Omental fat pad (tissue), 4 donors: ENCODE results near the gene DCAF7. TPM values are rescaled to one million over a fixed set of nuclear protein-coding genes. Genes with fewer than 3 reads are reported as not detected.

Source experiments
- ATAC-seq: fragments of 150-250 bp; one replicate; pipeline ENCODE4 v1.9.1; 2016; ENCODE audit warnings: mild to moderate bottlenecking, moderate library complexity; ENCODE audit not compliant: low FRiP score
- DNase-seq: peaks from one replicate; pipeline ENCODE4 v3.0.0-alpha.2; 2019; ENCODE audit warnings: low spot score
- CTCF ChIP-seq, 3 donors: fragments of 450-650 bp; IDR thresholded peaks; one replicate each; pipeline ENCODE4 v1.5.1; 2016 to 2017; ENCODE audit warnings: antibody characterized with exemption in 3 of 3, mild to moderate bottlenecking in 3 of 3, moderate library complexity in 2 of 3
- total RNA-seq, 4 donors: library from RNA; depleted of rRNA; stranded (reverse); fragments of >200 nt; gene quantifications; one replicate each; pipeline ENCODE4 v1.1.0, GENCODE V29; 2016

Gene DCAF7
- total RNA-seq, 4 donors from 2014 or later, result 18.8 to 29.3 (median 27.3) TPM

- ATAC-seq (no peak), DNase-seq (no peak)
- no peak for TF ChIP-seq CTCF (IDR thresholded peaks at IDR 0.05)
Measured at GRCh38 chr17:63511331-63511730, 38.9 kb upstream of the DCAF7 start.

DNA sequence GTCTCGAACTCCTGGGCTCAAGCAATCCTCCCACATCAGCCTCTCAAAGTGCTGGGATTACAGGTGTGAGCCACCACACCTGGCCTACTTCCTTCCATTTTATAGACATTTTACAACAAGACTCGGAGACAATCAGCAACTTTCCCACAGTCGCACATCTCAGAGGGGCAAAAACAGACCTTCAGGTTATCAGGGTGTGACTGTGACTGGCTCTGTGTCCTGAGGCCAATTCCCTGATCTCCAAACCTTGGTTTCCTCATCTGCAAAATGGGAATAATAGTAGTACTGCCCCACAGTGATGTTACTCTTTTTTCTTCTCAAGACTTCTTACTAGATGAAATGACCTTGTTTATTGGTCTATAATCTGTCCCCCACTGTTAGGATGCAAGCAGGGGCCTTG lies 37.9 kb upstream of the DCAF7 start:
- DNase-seq (no peak), ATAC-seq (no peak)
- no peak for TF ChIP-seq CTCF (IDR thresholded peaks at IDR 0.05)

DNA sequence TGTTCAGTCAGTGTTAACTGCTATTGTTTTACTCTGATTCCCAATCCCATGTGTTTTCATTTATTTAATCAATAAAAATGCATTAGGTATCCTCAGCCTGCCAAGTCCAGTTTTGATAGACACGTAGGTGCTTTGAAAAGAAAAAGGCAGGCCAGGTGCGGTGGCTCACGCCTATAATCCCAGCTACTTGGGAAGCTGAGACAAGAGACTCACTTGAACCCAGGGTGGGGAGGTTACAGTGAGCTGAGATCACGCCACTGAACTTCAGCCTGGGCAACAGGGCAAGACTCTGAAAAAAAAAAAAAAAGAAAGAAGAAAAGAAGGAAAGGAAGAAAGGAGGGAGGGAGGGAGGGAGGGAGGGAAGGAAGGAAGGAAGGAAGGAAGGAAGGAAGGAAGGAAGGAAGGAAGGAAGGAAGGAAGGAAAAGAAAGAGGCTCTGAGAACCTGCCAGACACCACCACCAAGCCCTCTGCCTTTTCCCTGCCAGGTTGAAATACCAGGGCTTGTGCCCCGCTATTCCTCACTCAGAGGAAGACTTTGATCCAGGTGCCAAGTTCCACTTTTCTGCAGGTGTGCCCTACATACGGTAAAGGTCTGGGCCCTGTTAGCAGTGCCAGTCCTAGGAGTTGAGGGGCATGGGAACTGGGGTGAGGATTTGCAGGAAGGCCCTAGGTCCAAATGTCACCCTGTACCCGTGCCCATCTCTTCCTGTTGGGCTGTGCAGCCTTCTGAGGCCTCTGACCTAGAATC lies 37.2 kb upstream of the DCAF7 start:
- DNase-seq (no peak), ATAC-seq (no peak)
- TF ChIP-seq CTCF (IDR thresholded peaks at IDR 0.05), result no peak

DNA sequence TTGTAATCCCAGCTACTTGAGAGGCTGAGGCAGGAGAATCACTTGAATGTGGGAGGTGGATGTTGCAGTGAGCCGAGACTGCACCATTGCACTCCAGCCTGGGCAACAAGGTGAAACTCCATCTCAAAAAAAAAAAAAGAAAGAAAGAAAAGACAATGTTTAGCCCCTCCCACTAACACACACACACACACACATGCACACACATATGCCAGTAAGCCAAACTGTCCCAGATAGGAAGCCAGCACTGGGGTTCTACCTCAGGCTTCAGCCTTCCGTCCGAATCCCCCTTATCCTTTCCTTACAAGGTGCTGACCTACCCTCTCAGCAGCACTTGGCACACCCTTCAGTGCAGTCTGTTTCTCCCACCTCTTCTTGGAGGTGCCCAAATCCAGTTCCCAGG lies 35.8 kb upstream of the DCAF7 start:
- TF ChIP-seq CTCF (IDR thresholded peaks at IDR 0.05), result no peak
- ATAC-seq, result no peak
- no peak for DNase-seq

DNA sequence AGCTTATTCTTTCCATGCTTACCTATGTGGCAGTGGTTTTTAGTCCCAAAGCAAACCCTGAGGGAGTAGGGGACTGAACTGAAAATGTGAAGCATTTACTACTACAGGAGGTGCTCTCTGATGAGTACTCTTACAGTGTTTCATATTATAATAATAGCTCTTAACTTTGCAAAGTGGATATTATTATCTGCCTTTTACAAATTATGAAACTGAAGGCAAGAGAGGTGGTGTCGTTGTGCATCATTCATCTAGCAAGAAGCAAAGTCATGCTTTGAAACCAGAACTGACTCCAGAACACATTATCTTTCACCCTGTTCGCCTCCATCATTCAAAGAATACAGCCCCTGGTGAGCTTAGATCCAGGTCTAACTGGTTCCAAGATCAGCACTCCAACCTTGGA lies 35.3 kb upstream of the DCAF7 start:
- no peak for TF ChIP-seq CTCF (IDR thresholded peaks at IDR 0.05)

GRCh38 chr17:63515426-63515825 lies 34.9 kb upstream of the DCAF7 start:
- ATAC-seq (no peak), DNase-seq (no peak)
- no peak for TF ChIP-seq CTCF (IDR thresholded peaks at IDR 0.05)

More for the DNA sequence above, 35.3 kb upstream of the DCAF7 start:
- DNase-seq, result no peak
- ATAC-seq, result no peak
